Stimulated activated naive CD8-positive, alpha-beta T cell treated with anti-CD3 and anti-CD28 coated beads, Interleukin-15, Interleukin-2, amounts not matched to agents 100 ng/mL and 50 ng/mL, for 24 hours (primary cell): ENCODE results near the gene SLIRP.

Experiments
- H3K27ac Mint-ChIP-seq: one replicate; pipeline ENCODE4 v1.8.0; 2021; ENCODE audit warnings: mild to moderate bottlenecking, mixed read lengths
- H3K27me3 Mint-ChIP-seq: one replicate; pipeline ENCODE4 v1.8.0; 2021; ENCODE audit warnings: mixed read lengths
- H3K36me3 Mint-ChIP-seq: one replicate; pipeline ENCODE4 v1.8.0; 2021; ENCODE audit warnings: low read depth, mixed read lengths
- H3K4me1 Mint-ChIP-seq: one replicate; pipeline ENCODE4 v1.8.0; 2021; ENCODE audit warnings: low read depth, mixed read lengths
- H3K4me3 Mint-ChIP-seq: one replicate; pipeline ENCODE4 v1.8.0; 2021; ENCODE audit warnings: mild to moderate bottlenecking, mixed read lengths
- H3K9me3 Mint-ChIP-seq: one replicate; pipeline ENCODE4 v1.8.0; 2021; ENCODE audit warnings: mixed read lengths

Gene SLIRP

DNA sequence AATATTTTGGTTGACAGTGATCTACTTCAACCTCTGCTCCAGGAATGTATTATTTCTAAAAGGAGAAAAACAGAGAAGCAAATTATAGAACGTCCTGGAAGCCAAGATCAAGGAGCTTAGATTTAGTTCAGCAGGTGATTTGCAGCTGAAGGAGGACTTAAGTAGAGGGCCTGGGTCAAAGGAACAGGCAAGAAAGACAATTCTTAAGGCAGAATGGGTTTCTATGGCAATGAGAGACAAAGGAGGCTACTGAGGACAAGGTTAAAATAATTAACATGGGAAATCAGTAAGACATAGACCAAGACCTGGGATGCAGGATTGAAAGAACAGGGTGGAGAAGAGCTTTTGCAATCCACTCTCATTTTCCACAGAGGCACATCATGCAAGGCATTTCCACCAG, 55.4 kb downstream of the SLIRP start:
- no peak overlapping the region for H3K27ac Mint-ChIP-seq
- peaks cover 11% of the 10 kb centered on the region for H3K36me3 Mint-ChIP-seq
- H3K27me3 Mint-ChIP-seq: no peaks in the 10 kb centered on the region
- peaks cover 28% of the 10 kb centered on the region for H3K4me1 Mint-ChIP-seq
- H3K4me3 Mint-ChIP-seq: no peak overlapping the region
- H3K9me3 Mint-ChIP-seq: no peaks in the 10 kb centered on the region

DNA sequence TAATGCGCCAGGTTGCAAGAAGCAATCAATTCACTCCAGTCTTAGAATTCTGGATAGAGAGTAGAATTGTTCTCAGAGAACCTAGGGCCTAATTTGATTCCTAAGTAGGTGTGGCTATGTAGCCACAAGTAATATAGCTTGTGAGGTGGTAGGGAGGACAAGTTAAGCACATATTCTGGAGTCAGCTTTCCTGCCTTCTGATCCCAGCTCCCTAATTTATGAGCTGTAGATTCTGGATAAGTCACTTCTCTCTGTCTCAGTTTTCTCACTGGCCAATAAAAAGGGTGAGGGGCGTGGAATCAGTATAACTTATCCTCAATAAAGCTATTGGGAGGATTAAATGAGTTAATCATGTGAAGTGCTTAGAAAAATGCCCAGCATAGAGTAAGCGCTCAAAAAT, 56.1 kb downstream of the SLIRP start:
- H3K4me3 Mint-ChIP-seq: no peak overlapping the region
- H3K9me3 Mint-ChIP-seq: no peaks in the 10 kb centered on the region
- no peak overlapping the region for H3K27ac Mint-ChIP-seq
- H3K4me1 Mint-ChIP-seq: peaks cover 21% of the 10 kb centered on the region
- H3K36me3 Mint-ChIP-seq: peaks cover 5% of the 10 kb centered on the region
- no peaks in the 10 kb centered on the region for H3K27me3 Mint-ChIP-seq
